Choroid plexus epithelial cell (primary cell): ENCODE results near the gene THAP8.

ENCODE experiments used
- DNase-seq: peaks from one replicate; pipeline ENCODE4 v3.0.0-alpha.2; 2010; ENCODE audit warnings: low read depth
- H3K4me3 ChIP-seq: 2 replicates; pipeline ENCODE4 v1.5.1; 2011; ENCODE audit warnings: low read depth, mild to moderate bottlenecking, control low read depth, low read length, moderate library complexity
- CTCF ChIP-seq: conservative IDR thresholded peaks from 2 replicates; pipeline ENCODE4 v1.5.1; 2011; ENCODE audit warnings: low read depth, mild to moderate bottlenecking, control low read depth, inconsistent platforms, low read length, moderate library complexity

Gene THAP8

GRCh38 chr19:36093687-36094086 lies 39.6 kb upstream of the THAP8 start:
- TF ChIP-seq CTCF = no peak
- no peak overlapping the region for H3K4me3 ChIP-seq
- DNase-seq = no peak

DNA sequence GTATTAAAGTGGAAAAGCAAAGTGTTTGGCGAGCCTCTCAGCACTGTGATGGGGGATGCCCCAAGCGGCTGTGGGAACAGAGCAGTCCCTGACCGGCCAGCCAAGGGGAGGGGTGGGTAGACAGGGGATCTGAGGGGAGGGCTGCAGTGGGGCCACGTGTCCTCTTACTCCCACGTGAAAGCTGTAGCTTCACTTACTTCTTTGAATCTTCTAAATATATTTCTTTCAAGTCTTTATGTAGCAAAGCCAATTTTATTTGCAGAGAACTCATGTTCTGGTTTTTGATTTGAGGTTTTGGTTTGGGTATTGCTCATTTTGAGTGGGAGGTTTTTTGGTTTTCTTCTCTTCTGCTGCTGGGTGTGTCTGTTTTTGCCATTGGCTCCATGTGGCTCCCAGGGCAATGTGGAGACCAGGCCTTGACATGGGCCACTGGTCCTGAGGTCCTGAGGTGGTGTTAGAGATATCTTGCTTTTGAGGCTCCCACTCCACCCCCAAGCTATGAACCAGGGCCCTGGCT lies 39.1 kb upstream of the THAP8 start:
- no peak for TF ChIP-seq CTCF
- H3K4me3 ChIP-seq = no peak overlapping the region
- DNase-seq = no peak

GRCh38 chr19:36092566-36092965 lies 38.5 kb upstream of the THAP8 start:
- no peak for DNase-seq
- no peak for TF ChIP-seq CTCF
- no peak overlapping the region for H3K4me3 ChIP-seq

- TF ChIP-seq CTCF = no peak
- no peak overlapping the region for H3K4me3 ChIP-seq
- no peak for DNase-seq
Observed at GRCh38 chr19:36090910-36091695, 37.0 kb upstream of the THAP8 start.

- DNase-seq = no peak
- TF ChIP-seq CTCF = no peak
- H3K4me3 ChIP-seq = no peak overlapping the region
Observed at GRCh38 chr19:36089847-36090246, 35.8 kb upstream of the THAP8 start.

DNA sequence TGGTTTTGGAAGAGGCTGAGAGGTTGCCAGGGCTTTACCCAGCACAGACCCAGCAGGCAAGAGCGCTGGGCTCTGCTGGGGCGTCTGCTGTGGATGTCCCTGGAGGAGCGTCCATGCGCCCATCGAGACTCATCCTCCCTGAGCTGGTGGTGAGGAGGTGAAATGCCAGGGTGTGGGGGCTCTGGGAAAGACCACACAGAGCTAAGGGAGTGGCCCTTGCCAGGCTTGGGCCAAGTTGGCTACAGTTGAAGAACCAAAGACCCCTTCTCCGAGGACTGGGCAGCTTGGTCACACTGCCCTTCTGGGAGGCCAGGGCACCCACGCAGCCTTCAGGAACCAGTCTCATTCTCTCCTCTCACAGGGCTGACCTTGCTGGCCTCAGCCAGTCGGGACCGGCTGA lies 32.2 kb upstream of the THAP8 start:
- no peak overlapping the region for H3K4me3 ChIP-seq
- TF ChIP-seq CTCF = no peak
- DNase-seq = no peak

DNA sequence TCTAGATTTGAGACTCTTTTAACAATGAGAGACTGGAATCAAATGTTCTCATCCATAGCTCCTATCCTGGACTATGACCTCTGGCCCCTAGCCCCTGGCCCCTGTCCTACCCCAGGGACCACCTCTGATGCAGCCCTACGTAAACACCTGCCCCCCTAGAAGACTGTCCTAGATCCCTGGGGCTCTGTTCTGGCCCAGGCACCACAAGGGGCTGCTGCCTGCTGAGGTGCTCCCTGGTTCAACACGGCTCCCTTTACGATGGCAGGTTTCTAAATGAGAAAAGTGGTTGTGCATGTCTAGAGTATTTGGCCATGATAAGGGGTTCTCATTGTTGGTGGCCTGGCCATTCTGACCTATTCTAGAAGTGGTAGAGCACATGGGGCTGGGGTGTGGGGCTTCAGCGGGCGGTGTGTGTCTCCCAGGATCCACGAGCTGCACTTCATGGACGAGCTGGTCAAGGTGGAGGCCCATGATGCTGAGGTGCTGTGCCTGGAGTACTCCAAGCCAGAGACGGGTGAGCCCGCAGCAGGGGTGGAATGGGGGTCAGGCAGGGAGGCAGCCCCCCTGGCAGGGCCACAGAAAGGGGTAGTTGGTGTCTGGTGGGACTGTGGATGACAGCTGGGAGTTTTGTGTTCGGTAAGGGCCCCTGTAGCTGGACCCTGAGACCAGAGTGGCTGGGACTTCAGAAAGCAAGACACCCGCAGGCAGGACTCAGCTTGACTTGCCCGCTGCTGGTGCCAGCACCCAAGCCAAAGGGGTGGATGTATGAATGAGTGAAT lies 30.3 kb upstream of the THAP8 start:
- DNase-seq = no peak
- TF ChIP-seq CTCF = no peak
- no peak overlapping the region for H3K4me3 ChIP-seq
